Body of pancreas (tissue), 4 donors: ENCODE measurements around the gene KNDC1.

Experiments used
- CTCF ChIP-seq, 7 experiments: fragments of 450-650 bp in 4 of 7; fragments of 200-600 bp in 3 of 7; sonication (generic) in 3 of 7; IDR thresholded peaks; one replicate each; pipeline ENCODE4 v1.5.1; 2016 to 2019; ENCODE audit warnings: antibody characterized with exemption in 7 of 7
- POLR2A ChIP-seq, 3 donors: fragments of 450-650 bp; IDR thresholded peaks; one replicate each; pipeline ENCODE4 v1.6.1; 2016; ENCODE audit warnings: antibody characterized with exemption in 3 of 3, mild to moderate bottlenecking in 2 of 3

GRCh38 chr10:133113146-133113830 is 46.7 kb upstream of the KNDC1 start:
- TF ChIP-seq CTCF (IDR thresholded peaks at IDR 0.05), result no peak
- no peak for TF ChIP-seq POLR2A (IDR thresholded peaks at IDR 0.05)
